Stimulated activated CD4-positive, alpha-beta T cell treated with anti-CD3 and anti-CD28 coated beads, TNF-alpha, amount 100 ng/mL, for 4 hours (primary cell): ENCODE data around the gene TENM3.

ENCODE experiments used
- DNase-seq, 3 experiments: peaks; one replicate each; pipeline ENCODE4 v3.0.0-alpha.2; 2020; ENCODE audit warnings: low read depth in 3 of 3

TENM3 gene

GRCh38 chr4:182288534-182288933 lies 45.3 kb downstream of the TENM3 start:
- no peak for DNase-seq

- no peak for DNase-seq
Measured at GRCh38 chr4:182289809-182290208, 46.6 kb downstream of the TENM3 start.

DNA sequence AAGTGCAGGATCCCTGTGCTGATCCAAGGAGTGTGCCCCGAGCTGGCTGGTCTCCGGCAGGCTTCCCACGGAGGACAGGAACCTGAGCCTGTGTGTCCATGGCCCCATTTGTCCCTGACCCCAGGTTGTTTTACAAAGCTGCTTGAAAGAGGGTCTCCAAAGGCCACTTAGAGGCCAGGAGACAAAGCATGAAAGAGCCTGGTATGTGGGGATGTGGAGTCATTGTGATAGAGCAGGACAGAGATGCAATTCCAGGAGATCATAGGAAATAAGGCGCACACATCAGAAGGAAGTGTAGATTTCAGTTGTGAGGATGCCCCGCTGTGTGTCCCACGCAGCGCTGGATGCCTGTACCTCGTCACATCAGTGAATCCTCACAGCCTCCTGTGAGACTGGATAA lies 48.0 kb downstream of the TENM3 start:
- DNase-seq: no peak

- DNase-seq: no peak
Measured at GRCh38 chr4:182291597-182292270, 48.5 kb downstream of the TENM3 start.

DNA sequence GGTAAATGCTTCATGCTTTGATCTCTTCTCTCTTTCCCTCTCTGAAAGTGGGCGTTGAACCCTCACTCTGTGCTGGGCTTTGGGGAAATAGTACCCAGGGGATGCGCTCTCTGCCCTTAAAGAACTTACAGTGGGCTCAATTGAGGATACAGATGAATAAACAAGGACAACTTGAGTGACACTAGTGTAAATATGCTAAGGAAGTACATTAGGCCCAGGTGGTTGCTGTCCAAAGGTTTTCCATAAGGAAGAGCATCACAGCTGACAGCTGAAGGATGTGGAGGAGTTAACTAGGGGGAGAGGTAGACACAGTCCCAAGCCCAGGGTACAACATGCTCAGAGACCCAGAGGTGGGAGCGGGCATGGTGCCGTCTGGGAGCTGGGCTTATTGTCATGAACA lies 49.4 kb downstream of the TENM3 start:
- DNase-seq: no peak

DNA sequence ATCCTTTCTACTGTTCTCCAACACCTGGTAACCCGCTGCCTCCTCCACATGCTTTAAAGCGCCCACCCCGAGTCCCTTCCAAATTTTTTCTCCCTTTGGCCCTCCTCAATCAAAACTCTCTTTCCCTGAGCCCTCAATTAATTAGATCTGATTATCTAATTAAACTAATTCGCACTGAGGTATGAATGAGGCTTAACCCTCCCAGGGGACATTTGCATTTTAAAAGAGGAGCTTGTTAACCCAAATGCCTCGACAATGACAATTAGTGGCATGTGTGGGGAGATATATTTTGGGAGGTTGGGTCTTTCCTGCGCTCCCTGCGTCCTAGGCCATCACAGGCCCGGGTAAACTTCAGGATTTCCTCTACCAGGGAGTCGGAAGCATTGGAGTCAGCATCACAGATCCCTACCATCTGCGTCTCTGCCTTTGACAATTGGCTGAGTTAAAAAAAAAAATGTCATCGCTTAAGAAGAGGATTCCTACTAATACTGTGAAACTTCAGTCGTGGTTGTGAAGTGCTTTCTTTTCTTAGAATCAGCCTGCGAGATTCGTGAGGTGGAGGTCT lies 50.6 kb downstream of the TENM3 start:
- DNase-seq: no peak

GRCh38 chr4:182294451-182294850 lies 51.2 kb downstream of the TENM3 start:
- no peak for DNase-seq

- no peak for DNase-seq
Measured at GRCh38 chr4:182297659-182298058, 54.5 kb downstream of the TENM3 start.

- no peak for DNase-seq
Measured at GRCh38 chr4:182301736-182302135, 58.5 kb downstream of the TENM3 start.

- DNase-seq: no peak
Measured at GRCh38 chr4:182303847-182304246, 60.6 kb downstream of the TENM3 start.

GRCh38 chr4:182306792-182307507 lies 63.7 kb downstream of the TENM3 start:
- no peak for DNase-seq

DNA sequence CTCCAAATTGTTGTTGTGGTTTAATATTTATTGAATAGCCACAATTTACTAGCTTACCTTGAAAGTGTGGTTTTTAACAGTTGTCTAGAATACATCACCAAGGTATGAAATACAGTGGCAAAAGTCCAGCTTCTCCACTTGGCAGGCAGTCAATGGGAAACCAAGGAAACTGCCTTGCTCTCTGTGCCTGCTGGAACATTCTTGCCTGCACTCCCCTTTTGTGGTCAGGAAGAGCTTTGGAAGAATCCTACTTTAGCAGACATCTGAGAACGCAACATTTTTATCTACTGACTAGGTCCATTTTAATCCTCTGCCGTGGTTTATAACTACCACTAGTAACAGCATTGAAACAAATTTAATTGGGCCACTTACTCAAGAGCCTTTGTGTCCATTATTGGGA lies 64.5 kb downstream of the TENM3 start:
- DNase-seq: no peak

GRCh38 chr4:182309877-182310276 lies 66.7 kb downstream of the TENM3 start:
- no peak for DNase-seq

DNA sequence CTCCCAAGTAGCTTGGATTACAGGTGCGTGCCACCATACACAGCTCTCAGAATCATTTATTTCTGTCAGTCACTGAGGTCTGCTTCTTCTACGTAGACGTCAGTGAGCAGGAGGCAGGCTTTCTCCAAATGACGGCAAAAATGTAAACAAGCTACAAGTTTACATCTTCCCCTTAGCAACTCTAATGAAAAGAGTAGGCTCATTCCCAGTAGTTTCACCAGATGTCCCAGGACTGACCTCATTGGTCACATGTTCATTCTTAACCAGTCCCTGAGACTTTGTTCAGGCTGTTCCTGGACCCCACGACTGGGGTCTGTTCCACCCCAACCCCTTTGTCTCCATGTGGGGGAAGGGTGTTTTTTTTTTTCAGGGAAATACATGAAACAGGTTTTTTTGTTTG lies 67.1 kb downstream of the TENM3 start:
- no peak for DNase-seq

- no peak for DNase-seq
Measured at GRCh38 chr4:182310962-182311361, 67.8 kb downstream of the TENM3 start.

- no peak for DNase-seq
Measured at GRCh38 chr4:182314537-182314936, 71.3 kb downstream of the TENM3 start.

GRCh38 chr4:182318256-182318655 lies 75.1 kb downstream of the TENM3 start:
- no peak for DNase-seq

- DNase-seq: no peak
Measured at GRCh38 chr4:182320092-182320491, 76.9 kb downstream of the TENM3 start.

- DNase-seq: no peak
Measured at GRCh38 chr4:182320580-182320979, 77.4 kb downstream of the TENM3 start.

GRCh38 chr4:182324282-182324681 lies 81.1 kb downstream of the TENM3 start:
- no peak for DNase-seq

DNA sequence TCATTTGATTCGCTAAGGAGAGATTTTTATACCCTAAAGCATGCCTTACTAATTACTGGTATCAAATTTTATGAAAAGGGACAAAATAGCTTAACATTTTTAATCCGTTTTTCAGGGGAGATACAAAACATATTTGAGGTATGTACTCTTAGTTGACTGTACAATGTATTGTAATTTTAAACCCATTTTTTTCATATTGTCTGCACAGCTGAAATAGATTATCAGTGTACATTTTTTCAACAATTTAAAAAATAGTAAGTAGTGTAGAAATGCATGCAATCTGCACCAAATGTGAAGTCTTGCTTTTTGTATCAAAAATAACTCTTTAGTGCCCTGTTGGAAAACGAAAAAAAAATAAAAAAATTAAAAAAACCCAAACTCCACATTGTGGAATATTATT lies 82.2 kb downstream of the TENM3 start:
- no peak for DNase-seq

GRCh38 chr4:182325848-182326255 lies 82.7 kb downstream of the TENM3 start:
- DNase-seq: no peak

GRCh38 chr4:182328505-182328904 lies 85.3 kb downstream of the TENM3 start:
- DNase-seq: no peak
